Osteocyte (in vitro differentiated cells): ENCODE results near the gene GOLGA8M. TPM values are rescaled to one million over a fixed set of nuclear protein-coding genes. Genes with fewer than 3 reads are reported as not detected.
A peak's percentile ranks its signal among the peaks of the same experiment; 100 is the strongest.
"Not testable (repeated sequence)": the region's sequence is repeated elsewhere in the genome, so short reads cannot be mapped to it uniquely, and the experiment has no call there.

Experiments used
- DNase-seq: peaks from one replicate; pipeline ENCODE4 v3.0.0; 2021; ENCODE audit warnings: mixed read lengths; ENCODE audit not compliant: unreplicated experiment; ENCODE audit errors: extremely low spot score
- H3K27ac Mint-ChIP-seq: one replicate; pipeline ENCODE4 v1.8.0; 2021; ENCODE audit warnings: mild to moderate bottlenecking, mixed read lengths; ENCODE audit not compliant: unreplicated experiment
- H3K27me3 Mint-ChIP-seq: one replicate; pipeline ENCODE4 v1.8.0; 2021; ENCODE audit warnings: mixed read lengths; ENCODE audit not compliant: unreplicated experiment
- H3K36me3 Mint-ChIP-seq: one replicate; pipeline ENCODE4 v1.8.0; 2021; ENCODE audit warnings: mixed read lengths; ENCODE audit not compliant: unreplicated experiment
- H3K4me1 Mint-ChIP-seq: one replicate; pipeline ENCODE4 v1.8.0; 2021; ENCODE audit warnings: mixed read lengths; ENCODE audit not compliant: unreplicated experiment
- H3K4me3 Mint-ChIP-seq: one replicate; pipeline ENCODE4 v1.8.0; 2021; ENCODE audit warnings: mild to moderate bottlenecking, moderate library complexity, mixed read lengths; ENCODE audit not compliant: unreplicated experiment
- H3K9me3 Mint-ChIP-seq: one replicate; pipeline ENCODE4 v1.8.0; 2021; ENCODE audit warnings: mixed read lengths; ENCODE audit not compliant: unreplicated experiment
- long read RNA-seq: library from polyadenylated mRNA; unstranded; transcript quantifications from one replicate; pipeline ENCODE4 v2.0.0, GENCODE V29; 2021
- total RNA-seq: library from RNA; stranded (reverse); gene quantifications from 2 replicates; pipeline ENCODE4 v1.2.1, GENCODE V29; 2021
- TF ChIP-seq, protein P1 (sequence below): fragments of 200-600 bp; sonication (generic); IDR thresholded peaks from 2 replicates; pipeline ENCODE4 v1.5.0; 2021; ENCODE audit warnings: antibody characterized with exemption, mild to moderate bottlenecking, moderate library complexity

The GOLGA8M gene, protein sequence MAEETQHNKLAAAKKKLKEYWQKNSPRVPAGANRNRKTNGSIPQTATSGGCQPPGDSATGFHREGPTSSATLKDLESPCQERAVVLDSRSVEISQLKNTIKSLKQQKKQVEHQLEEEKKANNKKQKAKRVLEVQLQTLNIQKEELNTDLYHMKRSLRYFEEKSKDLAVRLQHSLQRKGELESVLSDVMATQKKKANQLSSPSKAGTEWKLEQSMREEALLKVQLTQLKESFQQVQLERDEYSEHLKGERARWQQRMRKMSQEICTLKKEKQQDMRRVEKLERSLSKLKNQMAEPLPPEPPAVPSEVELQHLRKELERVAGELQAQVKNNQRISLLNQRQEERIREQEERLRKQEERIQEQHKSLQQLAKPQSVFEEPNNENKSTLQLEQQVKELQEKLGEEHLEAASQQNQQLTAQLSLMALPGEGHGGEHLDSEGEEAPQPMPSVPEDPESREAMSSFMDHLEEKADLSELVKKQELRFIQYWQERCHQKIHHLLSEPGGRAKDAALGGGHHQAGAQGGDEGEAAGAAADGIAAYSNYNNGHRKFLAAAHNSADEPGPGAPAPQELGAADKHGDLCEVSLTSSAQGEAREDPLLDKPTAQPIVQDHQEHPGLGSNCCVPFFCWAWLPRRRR
- total RNA-seq: 2.7 and 3.5 TPM in 2 replicates
- long read RNA-seq: 0 reads

GRCh38 chr15:28712270-28712669 lies at the start of gene GOLGA8M:
Gene GOLGA8M, minus strand, starts transcription at chr15:28712421. Its CDS starts 98 bp downstream, at chr15:28712323.
- not testable (repeated sequence) for H3K9me3 Mint-ChIP-seq, H3K27me3 Mint-ChIP-seq, H3K4me1 Mint-ChIP-seq, H3K27ac Mint-ChIP-seq, H3K4me3 Mint-ChIP-seq, H3K36me3 Mint-ChIP-seq, DNase-seq

GRCh38 chr15:28742890-28743289 lies 30.7 kb upstream of the GOLGA8M start:
- DNase-seq, H3K36me3 Mint-ChIP-seq, H3K4me3 Mint-ChIP-seq, H3K9me3 Mint-ChIP-seq, H3K27ac Mint-ChIP-seq, H3K4me1 Mint-ChIP-seq, H3K27me3 Mint-ChIP-seq: not testable (repeated sequence)

DNA sequence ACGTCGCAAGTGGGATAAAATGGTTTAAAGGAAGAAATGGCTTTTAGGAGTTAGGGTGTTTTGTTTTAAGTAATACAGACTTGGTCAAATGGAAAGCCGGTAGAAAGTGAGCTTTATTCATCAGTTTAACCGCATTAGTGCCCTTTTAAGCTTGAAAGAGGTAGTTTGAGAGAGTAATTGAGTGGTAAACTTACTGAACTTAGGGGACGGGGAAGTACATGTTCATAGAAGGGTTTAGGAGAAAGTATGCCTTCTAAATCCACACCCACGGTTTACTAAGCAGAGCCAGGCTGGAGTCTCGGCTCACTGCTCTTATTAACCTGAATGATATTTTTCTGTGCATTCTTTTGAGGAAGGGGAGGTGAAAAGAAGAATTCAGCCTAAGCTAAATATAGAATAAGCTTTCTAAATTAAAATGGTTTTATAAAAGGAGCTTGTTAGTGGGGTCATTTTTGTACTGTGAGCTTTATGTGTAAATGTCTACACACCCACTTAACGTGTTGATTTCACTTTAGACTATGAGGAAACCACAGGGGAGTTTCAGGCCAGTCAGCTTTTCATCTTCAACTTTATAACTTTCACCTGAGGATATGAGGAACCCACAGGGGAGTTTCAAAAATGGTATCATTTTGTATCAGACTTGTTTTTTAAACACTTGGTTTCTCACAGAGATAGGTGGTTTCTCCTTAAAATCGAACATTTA lies 26.5 kb upstream of the GOLGA8M start:
- H3K27ac Mint-ChIP-seq: peak overlapping the region; percentile 94
- H3K4me1 Mint-ChIP-seq: peaks cover 14% of the 10 kb centered on the region
- peak overlapping the region; percentile 82 for H3K4me3 Mint-ChIP-seq
- H3K9me3 Mint-ChIP-seq, DNase-seq, H3K36me3 Mint-ChIP-seq, H3K27me3 Mint-ChIP-seq: not testable (repeated sequence)

DNA sequence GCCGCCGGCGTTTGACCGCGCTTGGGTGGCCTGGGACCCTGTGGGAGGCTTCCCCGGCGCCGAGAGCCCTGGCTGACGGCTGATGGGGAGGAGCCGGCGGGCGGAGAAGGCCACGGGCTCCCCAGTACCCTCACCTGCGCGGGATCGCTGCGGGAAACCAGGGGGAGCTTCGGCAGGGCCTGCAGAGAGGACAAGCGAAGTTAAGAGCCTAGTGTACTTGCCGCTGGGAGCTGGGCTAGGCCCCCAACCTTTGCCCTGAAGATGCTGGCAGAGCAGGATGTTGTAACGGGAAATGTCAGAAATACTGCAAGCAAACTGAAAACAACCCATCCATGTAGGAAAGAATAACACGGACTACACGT lies 26.0 kb upstream of the GOLGA8M start:
- not testable (repeated sequence) for DNase-seq, H3K36me3 Mint-ChIP-seq, H3K27me3 Mint-ChIP-seq, H3K9me3 Mint-ChIP-seq
- Mint-ChIP-seq H3K4me3 (peak overlapping the region; percentile 82), H3K4me1 (peaks cover 14% of the 10 kb centered on the region), H3K27ac (peak overlapping the region; percentile 94)

GRCh38 chr15:28737521-28738199 lies 25.4 kb upstream of the GOLGA8M start:
- Mint-ChIP-seq H3K4me3 (peak overlapping the region; percentile 72), H3K27ac (peak overlapping the region; percentile 90), H3K4me1 (peaks cover 14% of the 10 kb centered on the region)
- H3K36me3 Mint-ChIP-seq, H3K9me3 Mint-ChIP-seq, H3K27me3 Mint-ChIP-seq: not testable (repeated sequence)
- DNase-seq: peak; percentile 87

DNA sequence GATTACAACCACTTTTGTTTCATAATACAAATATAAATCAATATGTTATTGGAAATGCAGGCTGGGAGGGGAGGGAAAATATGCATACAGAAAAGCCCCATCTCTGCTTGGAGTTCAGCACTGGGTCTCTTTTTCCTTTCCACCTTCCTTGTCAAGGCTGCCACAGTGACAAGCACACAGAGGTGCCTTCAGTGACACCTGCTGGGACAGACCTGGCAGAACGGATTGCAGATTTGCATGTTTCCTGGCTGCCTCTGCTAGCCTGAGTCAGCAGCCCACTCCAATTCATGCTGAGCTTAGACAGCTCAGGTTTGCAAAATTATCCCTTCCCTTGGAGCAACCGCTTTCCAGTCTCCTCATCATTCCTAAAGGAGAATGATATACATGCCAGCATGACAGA lies 15.8 kb upstream of the GOLGA8M start:
- not testable (repeated sequence) for H3K27ac Mint-ChIP-seq, DNase-seq, H3K27me3 Mint-ChIP-seq, H3K36me3 Mint-ChIP-seq, H3K9me3 Mint-ChIP-seq, H3K4me3 Mint-ChIP-seq
- H3K4me1 Mint-ChIP-seq: peaks cover 16% of the 10 kb centered on the region

DNA sequence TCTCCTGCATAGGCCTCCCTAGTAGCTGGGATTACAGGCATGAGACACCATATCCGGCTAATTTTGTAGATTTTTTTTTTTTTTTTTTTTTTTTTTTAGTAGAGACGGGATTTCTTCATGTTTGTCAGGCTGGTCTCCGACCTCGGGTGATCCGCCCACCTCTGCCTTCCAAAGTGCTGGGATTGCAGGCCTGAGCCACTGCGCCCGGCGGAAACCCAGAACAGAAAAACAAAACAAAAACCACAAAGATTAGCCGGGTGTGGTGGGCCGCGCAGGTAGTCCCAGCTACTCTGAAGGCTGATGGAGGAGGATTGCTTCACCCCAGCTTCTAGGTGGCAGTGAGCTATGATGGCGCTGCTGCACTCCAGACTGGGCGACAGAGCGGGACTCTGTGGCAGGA lies 14.8 kb upstream of the GOLGA8M start:
- not testable (repeated sequence) for H3K27ac Mint-ChIP-seq, H3K27me3 Mint-ChIP-seq, DNase-seq, H3K9me3 Mint-ChIP-seq, H3K4me3 Mint-ChIP-seq, H3K36me3 Mint-ChIP-seq
- peaks cover 16% of the 10 kb centered on the region for H3K4me1 Mint-ChIP-seq

DNA sequence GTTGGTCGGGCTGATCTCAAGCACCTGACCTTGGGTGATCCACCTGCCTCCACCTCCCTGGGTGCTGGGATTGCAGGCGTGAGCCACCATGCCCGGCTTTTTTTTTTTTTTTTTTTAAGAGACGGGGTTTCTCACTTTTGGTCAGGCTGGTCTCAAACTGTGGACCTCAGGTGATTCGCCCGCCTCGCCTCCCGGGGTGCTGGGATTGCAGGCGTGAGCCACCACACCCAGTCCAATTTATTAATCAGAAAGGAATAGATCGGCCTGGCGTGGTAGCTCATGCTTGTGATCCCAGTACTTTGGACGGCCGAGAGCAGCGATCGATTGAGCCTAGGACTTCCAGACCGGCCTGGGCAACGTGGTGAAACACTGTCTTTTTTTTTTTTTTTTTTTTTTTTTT lies 13.9 kb upstream of the GOLGA8M start:
- Mint-ChIP-seq H3K9me3 (no peaks in the 10 kb centered on the region), H3K4me3 (no peak overlapping the region), H3K27ac (no peak overlapping the region), H3K36me3 (no peaks in the 10 kb centered on the region), H3K27me3 (no peaks in the 10 kb centered on the region), H3K4me1 (peaks cover 11% of the 10 kb centered on the region)
- DNase-seq: no peak
- TF ChIP-seq, protein P1, sequence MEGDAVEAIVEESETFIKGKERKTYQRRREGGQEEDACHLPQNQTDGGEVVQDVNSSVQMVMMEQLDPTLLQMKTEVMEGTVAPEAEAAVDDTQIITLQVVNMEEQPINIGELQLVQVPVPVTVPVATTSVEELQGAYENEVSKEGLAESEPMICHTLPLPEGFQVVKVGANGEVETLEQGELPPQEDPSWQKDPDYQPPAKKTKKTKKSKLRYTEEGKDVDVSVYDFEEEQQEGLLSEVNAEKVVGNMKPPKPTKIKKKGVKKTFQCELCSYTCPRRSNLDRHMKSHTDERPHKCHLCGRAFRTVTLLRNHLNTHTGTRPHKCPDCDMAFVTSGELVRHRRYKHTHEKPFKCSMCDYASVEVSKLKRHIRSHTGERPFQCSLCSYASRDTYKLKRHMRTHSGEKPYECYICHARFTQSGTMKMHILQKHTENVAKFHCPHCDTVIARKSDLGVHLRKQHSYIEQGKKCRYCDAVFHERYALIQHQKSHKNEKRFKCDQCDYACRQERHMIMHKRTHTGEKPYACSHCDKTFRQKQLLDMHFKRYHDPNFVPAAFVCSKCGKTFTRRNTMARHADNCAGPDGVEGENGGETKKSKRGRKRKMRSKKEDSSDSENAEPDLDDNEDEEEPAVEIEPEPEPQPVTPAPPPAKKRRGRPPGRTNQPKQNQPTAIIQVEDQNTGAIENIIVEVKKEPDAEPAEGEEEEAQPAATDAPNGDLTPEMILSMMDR: no peak
